ENCODE measurements around the gene CLDN5.

Gene CLDN5

DNA sequence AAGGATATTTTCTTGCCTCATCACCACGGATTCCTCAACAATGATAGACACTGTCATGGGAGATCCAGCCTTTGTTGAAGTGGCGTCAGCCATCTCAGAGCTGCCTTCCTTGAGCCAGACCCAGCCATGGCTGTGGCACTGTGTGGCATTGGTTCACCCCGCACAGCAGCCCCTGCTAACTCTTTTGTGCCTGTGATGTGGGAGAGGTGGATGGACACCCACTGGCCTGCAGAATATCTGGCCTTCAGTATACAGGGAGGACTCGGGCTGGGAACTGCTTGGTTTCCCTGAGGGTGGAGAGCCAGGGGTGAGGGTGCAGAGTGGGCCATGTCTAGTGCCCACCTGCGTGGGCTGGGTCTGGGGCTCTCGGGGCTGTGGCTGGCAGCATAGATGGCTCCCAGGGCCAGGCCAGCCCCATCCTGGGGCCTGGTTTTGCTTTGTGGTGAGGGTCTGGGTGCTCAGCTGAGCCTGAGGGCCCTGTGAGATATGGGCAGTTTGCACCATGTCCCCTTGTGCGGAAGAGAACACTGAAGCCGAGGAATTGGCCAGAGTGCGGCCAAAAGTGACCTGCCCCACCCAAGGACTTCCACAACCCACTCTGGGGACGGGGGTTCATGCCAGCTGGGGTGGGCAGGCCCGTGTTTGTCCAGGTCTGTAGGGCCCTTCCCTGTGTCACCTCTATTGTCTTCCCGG lies 6.1 kb downstream of the CLDN5 start:
- H3K4ac ChIP-seq (ENCODE audit: low read length), result no peak overlapping the region
- H3K27ac ChIP-seq (replicated peaks; ENCODE audit: low read length), result no peak overlapping the region
- H3K14ac ChIP-seq (ENCODE audit: low read length), result no peak overlapping the region
- H2BK12ac ChIP-seq (ENCODE audit: low read length), result no peak overlapping the region
- H3K4me2 ChIP-seq (ENCODE audit: insufficient read depth, low read length, poor library complexity, severe bottlenecking), result no peak overlapping the region
- H2AFZ ChIP-seq (ENCODE audit: low read length), result no peak overlapping the region
- H2BK15ac ChIP-seq (ENCODE audit: low read length), result no peak overlapping the region
- WGBS, 2 donors (ENCODE audit: extremely low coverage in 2 of 2, insufficient read length in 2 of 2, insufficient replicate concordance in 1 of 2), result no CpG with 5 or more reads among the region's 12 CpGs
- no peak overlapping the region for H2AK5ac ChIP-seq (ENCODE audit: low read depth, low read length)
- H4K8ac ChIP-seq (ENCODE audit: low read depth, low read length), result no peak overlapping the region
- peaks cover 15 to 71% of the 10 kb centered on the region in 2 donors for H3K36me3 ChIP-seq (replicated peaks in 1 of 2; ENCODE audit: control insufficient read depth in 2 of 2, insufficient read depth in 2 of 2, low read length in 2 of 2)
- H3K4me1 ChIP-seq (ENCODE audit: control insufficient read depth in 2 of 2, insufficient read depth in 1 of 2, low read depth in 1 of 2, low read length in 2 of 2), result peaks cover 7% of the 10 kb centered on the region in 2 donors
- H3K27me3 ChIP-seq (ENCODE audit: control insufficient read depth in 3 of 3, insufficient read depth in 3 of 3, low read depth in 1 of 3, low read length in 3 of 3), result peaks cover 0 to 10% (median 2%) of the 10 kb centered on the region in 3 experiments
- H3K4me3 ChIP-seq (ENCODE audit: low read length in 2 of 2), result no peak overlapping the region
- no peak overlapping the region for H2BK5ac ChIP-seq (ENCODE audit: low read length)
- DNase-seq (ENCODE audit: low spot score), result no peak
- H3K79me1 ChIP-seq (ENCODE audit: low read depth, low read length), result no peaks in the 10 kb centered on the region
- no peak overlapping the region for H2BK120ac ChIP-seq (ENCODE audit: low read depth, low read length)
- peak overlapping the region; percentile 4 for H3K18ac ChIP-seq (ENCODE audit: low read length)
- peaks cover 0 to 7% of the 10 kb centered on the region in 2 donors for H3K9me3 ChIP-seq (replicated peaks in 1 of 2; ENCODE audit: control insufficient read depth in 2 of 2, insufficient read depth in 1 of 2, low read depth in 1 of 2, low read length in 2 of 2)
- H3K9ac ChIP-seq (ENCODE audit: low read depth, low read length, poor library complexity), result no peak overlapping the region
- H4K91ac ChIP-seq (ENCODE audit: low read depth, low read length, poor library complexity), result no peak overlapping the region
- peak overlapping the region; percentile 69 for H3K23ac ChIP-seq (ENCODE audit: low read depth, low read length, poor library complexity)

DNA sequence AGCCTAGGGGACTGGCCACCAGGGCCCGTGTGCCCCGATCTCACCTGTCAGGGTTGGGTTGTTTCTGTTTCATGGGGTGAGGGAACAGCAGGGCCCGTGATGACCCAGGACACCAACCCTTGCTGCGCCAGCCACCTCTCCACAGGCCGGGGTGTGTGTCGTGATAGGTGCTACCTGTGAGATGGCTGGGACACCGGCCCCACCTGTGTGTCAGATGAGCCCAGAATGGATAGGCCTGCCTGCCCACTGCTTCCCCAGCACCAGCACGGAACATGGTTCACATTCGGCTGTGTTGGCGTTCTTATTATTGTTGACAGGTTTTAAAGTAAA lies 7.1 kb downstream of the CLDN5 start:
- H2BK120ac ChIP-seq (ENCODE audit: low read depth, low read length), result no peak overlapping the region
- H3K4me1 ChIP-seq (ENCODE audit: control insufficient read depth in 2 of 2, insufficient read depth in 1 of 2, low read depth in 1 of 2, low read length in 2 of 2), result peaks cover under 1 to 7% of the 10 kb centered on the region in 2 donors
- H3K9ac ChIP-seq (ENCODE audit: low read depth, low read length, poor library complexity), result no peak overlapping the region
- peak overlapping the region; percentile 81 for H3K23ac ChIP-seq (ENCODE audit: low read depth, low read length, poor library complexity)
- H3K4me3 ChIP-seq (ENCODE audit: low read length in 2 of 2), result no peak overlapping the region
- peaks cover 0 to 9% of the 10 kb centered on the region in 2 donors for H3K9me3 ChIP-seq (replicated peaks in 1 of 2; ENCODE audit: control insufficient read depth in 2 of 2, insufficient read depth in 1 of 2, low read depth in 1 of 2, low read length in 2 of 2)
- H4K8ac ChIP-seq (ENCODE audit: low read depth, low read length), result no peak overlapping the region
- no peak overlapping the region for H4K91ac ChIP-seq (ENCODE audit: low read depth, low read length, poor library complexity)
- H3K27me3 ChIP-seq (ENCODE audit: control insufficient read depth in 3 of 3, insufficient read depth in 3 of 3, low read depth in 1 of 3, low read length in 3 of 3), result peaks cover 0 to 2% (median 0%) of the 10 kb centered on the region in 3 experiments
- no peak overlapping the region for H3K14ac ChIP-seq (ENCODE audit: low read length)
- H3K4me2 ChIP-seq (ENCODE audit: insufficient read depth, low read length, poor library complexity, severe bottlenecking), result no peak overlapping the region
- H3K18ac ChIP-seq (ENCODE audit: low read length), result no peak overlapping the region
- H3K4ac ChIP-seq (ENCODE audit: low read length), result no peak overlapping the region
- H2BK15ac ChIP-seq (ENCODE audit: low read length), result no peak overlapping the region
- WGBS, 2 donors (ENCODE audit: extremely low coverage in 2 of 2, insufficient read length in 2 of 2, insufficient replicate concordance in 1 of 2), result no CpG with 5 or more reads among the region's 10 CpGs
- DNase-seq (ENCODE audit: low spot score), result no peak
- no peaks in the 10 kb centered on the region for H3K79me1 ChIP-seq (ENCODE audit: low read depth, low read length)
- H2BK12ac ChIP-seq (ENCODE audit: low read length), result no peak overlapping the region
- peaks cover 20 to 80% of the 10 kb centered on the region in 2 donors for H3K36me3 ChIP-seq (replicated peaks in 1 of 2; ENCODE audit: control insufficient read depth in 2 of 2, insufficient read depth in 2 of 2, low read length in 2 of 2)
- H2BK5ac ChIP-seq (ENCODE audit: low read length), result no peak overlapping the region
- H2AK5ac ChIP-seq (ENCODE audit: low read depth, low read length), result no peak overlapping the region
- H2AFZ ChIP-seq (ENCODE audit: low read length), result no peak overlapping the region
- no peak overlapping the region for H3K27ac ChIP-seq (replicated peaks; ENCODE audit: low read length)

DNA sequence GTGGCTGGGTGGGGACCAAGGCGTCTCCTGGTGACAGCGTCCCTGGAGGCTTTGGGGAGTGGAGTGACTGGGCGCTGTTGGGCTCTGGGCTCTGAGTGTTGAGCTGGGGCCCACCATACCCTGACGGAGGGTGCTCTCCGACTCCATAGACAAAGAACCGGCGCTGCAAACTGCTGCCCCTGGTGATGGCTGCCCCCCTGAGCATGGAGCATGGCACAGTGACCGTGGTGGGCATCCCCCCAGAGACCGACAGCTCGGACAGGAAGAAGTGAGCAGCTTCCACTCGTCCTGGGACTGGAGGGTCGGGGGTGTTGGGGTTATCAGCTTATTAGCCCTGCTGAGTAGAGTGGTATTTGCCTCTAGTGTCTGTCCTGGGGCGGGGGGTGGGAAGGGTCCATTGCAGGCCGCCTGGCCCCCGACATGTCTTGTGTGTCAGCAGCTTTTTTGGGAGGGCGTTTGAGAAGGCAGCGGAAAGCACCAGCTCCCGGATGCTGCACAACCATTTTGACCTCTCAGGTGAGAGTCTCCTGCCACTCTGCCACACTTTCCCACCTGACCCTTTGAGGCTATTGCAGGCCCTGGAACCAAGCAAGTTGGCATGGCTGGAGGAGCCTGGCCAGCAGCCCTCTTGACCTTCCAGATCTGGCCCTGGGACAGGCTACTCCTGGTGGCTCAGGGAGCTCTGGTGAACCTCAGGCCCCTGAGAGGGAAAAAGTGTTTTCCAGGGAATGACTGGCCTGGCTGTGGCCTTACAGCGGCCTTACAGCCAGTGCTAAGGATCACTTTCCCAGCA lies 7.6 kb downstream of the CLDN5 start:
- no peak for DNase-seq (ENCODE audit: low spot score)
- no peak overlapping the region for H2AK5ac ChIP-seq (ENCODE audit: low read depth, low read length)
- no peak overlapping the region for H3K14ac ChIP-seq (ENCODE audit: low read length)
- H4K8ac ChIP-seq (ENCODE audit: low read depth, low read length), result no peak overlapping the region
- H3K4me3 ChIP-seq (ENCODE audit: low read length in 2 of 2), result no peak overlapping the region
- H2AFZ ChIP-seq (ENCODE audit: low read length), result no peak overlapping the region
- H3K18ac ChIP-seq (ENCODE audit: low read length), result no peak overlapping the region
- H2BK15ac ChIP-seq (ENCODE audit: low read length), result no peak overlapping the region
- no peak overlapping the region for H2BK12ac ChIP-seq (ENCODE audit: low read length)
- H3K36me3 ChIP-seq (replicated peaks in 1 of 2; ENCODE audit: control insufficient read depth in 2 of 2, insufficient read depth in 2 of 2, low read length in 2 of 2), result peaks cover 22 to 85% of the 10 kb centered on the region in 2 donors
- H3K27me3 ChIP-seq (ENCODE audit: control insufficient read depth in 3 of 3, insufficient read depth in 3 of 3, low read depth in 1 of 3, low read length in 3 of 3), result no peaks in the 10 kb centered on the region
- H2BK5ac ChIP-seq (ENCODE audit: low read length), result no peak overlapping the region
- H3K4ac ChIP-seq (ENCODE audit: low read length), result no peak overlapping the region
- no peaks in the 10 kb centered on the region for H3K79me1 ChIP-seq (ENCODE audit: low read depth, low read length)
- H3K9me3 ChIP-seq (replicated peaks in 1 of 2; ENCODE audit: control insufficient read depth in 2 of 2, insufficient read depth in 1 of 2, low read depth in 1 of 2, low read length in 2 of 2), result peaks cover 0 to 9% of the 10 kb centered on the region in 2 donors
- no CpG with 5 or more reads among the region's 19 CpGs for WGBS, 2 donors (ENCODE audit: extremely low coverage in 2 of 2, insufficient read length in 2 of 2, insufficient replicate concordance in 1 of 2)
- H4K91ac ChIP-seq (ENCODE audit: low read depth, low read length, poor library complexity), result no peak overlapping the region
- H3K4me1 ChIP-seq (ENCODE audit: control insufficient read depth in 2 of 2, insufficient read depth in 1 of 2, low read depth in 1 of 2, low read length in 2 of 2), result peaks cover 0 to 7% of the 10 kb centered on the region in 2 donors
- peak overlapping the region; percentile 62 for H3K23ac ChIP-seq (ENCODE audit: low read depth, low read length, poor library complexity)
- H3K9ac ChIP-seq (ENCODE audit: low read depth, low read length, poor library complexity), result no peak overlapping the region
- no peak overlapping the region for H3K4me2 ChIP-seq (ENCODE audit: insufficient read depth, low read length, poor library complexity, severe bottlenecking)
- no peak overlapping the region for H3K27ac ChIP-seq (replicated peaks; ENCODE audit: low read length)
- H2BK120ac ChIP-seq (ENCODE audit: low read depth, low read length), result peak overlapping the region; percentile 17

DNA sequence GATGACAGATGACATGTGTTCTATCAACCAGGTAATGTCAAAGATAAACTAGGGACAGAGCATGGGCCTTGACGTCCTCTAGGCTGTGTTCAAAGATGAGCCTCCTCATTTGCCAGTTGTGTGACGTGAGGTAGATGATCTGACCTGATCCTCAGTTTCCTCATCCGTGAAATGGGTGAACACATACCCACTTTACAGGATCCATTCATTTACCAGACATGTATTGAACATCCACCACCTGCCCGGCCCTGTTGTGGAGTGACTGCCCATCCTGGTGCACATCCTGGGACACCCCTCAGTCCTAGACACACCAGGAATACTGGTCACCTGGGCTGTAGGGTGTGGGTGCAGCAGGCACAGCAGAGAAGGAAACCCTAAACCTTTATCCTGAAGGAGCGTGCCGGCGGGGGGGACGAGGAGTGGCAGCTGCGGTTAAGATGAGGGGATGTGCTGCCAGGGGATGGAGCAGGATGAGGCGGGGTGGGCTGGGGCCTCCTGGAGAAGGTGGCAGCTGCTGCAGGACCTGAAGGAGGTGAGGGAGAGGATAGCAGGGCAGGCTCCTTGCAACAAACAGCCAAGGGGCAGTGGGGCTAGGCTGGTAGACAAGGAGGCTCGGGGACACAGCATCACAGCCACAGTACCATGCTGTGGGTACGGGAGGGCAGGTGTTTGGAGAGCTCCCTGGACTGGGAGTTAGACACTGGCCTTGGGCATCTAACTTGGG lies 8.4 kb downstream of the CLDN5 start:
- H3K4me2 ChIP-seq (ENCODE audit: insufficient read depth, low read length, poor library complexity, severe bottlenecking), result no peak overlapping the region
- no peak overlapping the region for H2AFZ ChIP-seq (ENCODE audit: low read length)
- H2BK120ac ChIP-seq (ENCODE audit: low read depth, low read length), result peak overlapping the region; percentile 17
- no peak for DNase-seq (ENCODE audit: low spot score)
- no peak overlapping the region for H4K91ac ChIP-seq (ENCODE audit: low read depth, low read length, poor library complexity)
- peak overlapping the region; percentile 6 for H2BK15ac ChIP-seq (ENCODE audit: low read length)
- H3K4ac ChIP-seq (ENCODE audit: low read length), result no peak overlapping the region
- no peaks in the 10 kb centered on the region for H3K27me3 ChIP-seq (ENCODE audit: control insufficient read depth in 3 of 3, insufficient read depth in 3 of 3, low read depth in 1 of 3, low read length in 3 of 3)
- H3K9me3 ChIP-seq (replicated peaks in 1 of 2; ENCODE audit: control insufficient read depth in 2 of 2, insufficient read depth in 1 of 2, low read depth in 1 of 2, low read length in 2 of 2), result peaks cover 0 to 9% of the 10 kb centered on the region in 2 donors
- no peak overlapping the region for H2BK12ac ChIP-seq (ENCODE audit: low read length)
- H3K14ac ChIP-seq (ENCODE audit: low read length), result no peak overlapping the region
- H3K27ac ChIP-seq (replicated peaks; ENCODE audit: low read length), result no peak overlapping the region
- no peak overlapping the region for H2AK5ac ChIP-seq (ENCODE audit: low read depth, low read length)
- peaks cover 0 to 7% of the 10 kb centered on the region in 2 donors for H3K4me1 ChIP-seq (ENCODE audit: control insufficient read depth in 2 of 2, insufficient read depth in 1 of 2, low read depth in 1 of 2, low read length in 2 of 2)
- peak overlapping the region; percentile 62 for H3K23ac ChIP-seq (ENCODE audit: low read depth, low read length, poor library complexity)
- no peak overlapping the region for H3K18ac ChIP-seq (ENCODE audit: low read length)
- H3K4me3 ChIP-seq (ENCODE audit: low read length in 2 of 2), result no peak overlapping the region
- H3K36me3 ChIP-seq (replicated peaks in 1 of 2; ENCODE audit: control insufficient read depth in 2 of 2, insufficient read depth in 2 of 2, low read length in 2 of 2), result peaks cover 20 to 87% of the 10 kb centered on the region in 2 donors
- H3K9ac ChIP-seq (ENCODE audit: low read depth, low read length, poor library complexity), result peak overlapping the region; percentile 35
- no peak overlapping the region for H4K8ac ChIP-seq (ENCODE audit: low read depth, low read length)
- no peaks in the 10 kb centered on the region for H3K79me1 ChIP-seq (ENCODE audit: low read depth, low read length)
- no peak overlapping the region for H2BK5ac ChIP-seq (ENCODE audit: low read length)
- WGBS, 2 donors (ENCODE audit: extremely low coverage in 2 of 2, insufficient read length in 2 of 2, insufficient replicate concordance in 1 of 2), result no CpG with 5 or more reads among the region's 12 CpGs
